Naive thymus-derived CD4-positive, alpha-beta T cell (primary cell): ENCODE measurements around the gene LIMS1. TPM values are rescaled to one million over a fixed set of nuclear protein-coding genes. Genes with fewer than 3 reads are reported as not detected.

Experiments used
- ATAC-seq: fragments of 150-1000 bp; cut with Tn5 transposase; 2 replicates; pipeline ENCODE4 v1.10.0; 2021; ENCODE audit warnings: mild to moderate bottlenecking, moderate library complexity
- CTCF ChIA-PET: fragments of 350-600 bp; sonication (Branson Sonifier 250); formaldehyde crosslinking; loops from one replicate; lab custom pipeline; 2021; ENCODE audit warnings: antibody characterized with exemption; lab: Charles Lee
- POLR2A ChIA-PET: fragments of 350-600 bp; sonication (Branson Sonifier 250); formaldehyde crosslinking; loops from one replicate; lab custom pipeline; 2021; ENCODE audit warnings: antibody characterized with exemption, inconsistent platforms; lab: Charles Lee
- DNase-seq, 9 donors: peaks; one replicate each; pipeline versions ENCODE4 v3.0.0 to v3.0.0-alpha.2; 2020 to 2022; ENCODE audit warnings: mixed read lengths in 1 of 9
- H3K27ac ChIP-seq: one replicate; pipeline ENCODE4 v1.7.0; 2013; ENCODE audit warnings: mild to moderate bottlenecking, low read depth, low read length, moderate library complexity
- H3K27me3 ChIP-seq, 2 donors: one replicate each; pipeline ENCODE4 v1.7.0; 2013; ENCODE audit warnings: low read length in 2 of 2, mild to moderate bottlenecking in 2 of 2, moderate library complexity in 2 of 2; ENCODE audit not compliant: control insufficient read depth in 2 of 2, insufficient read depth in 2 of 2
- H3K36me3 ChIP-seq, 3 experiments: 1 replicate in 2 of 3; 2 replicates in 1 of 3; pipeline ENCODE4 v1.7.0; 2013; ENCODE audit warnings: low read length in 3 of 3, mild to moderate bottlenecking in 3 of 3, moderate library complexity in 1 of 3; ENCODE audit not compliant: insufficient read depth in 3 of 3, control insufficient read depth in 2 of 3
- H3K4me1 ChIP-seq, 2 donors: one replicate each; pipeline ENCODE4 v1.7.0; 2013; ENCODE audit warnings: low read length in 2 of 2, mild to moderate bottlenecking in 2 of 2, moderate library complexity in 1 of 2; ENCODE audit not compliant: control insufficient read depth in 2 of 2, insufficient read depth in 2 of 2
- H3K4me3 ChIP-seq: 2 replicates; pipeline ENCODE4 v1.7.0; 2013; ENCODE audit warnings: mild to moderate bottlenecking, low read length
- H3K9me3 ChIP-seq, 3 experiments: 1 replicate in 2 of 3; 2 replicates in 1 of 3; pipeline ENCODE4 v1.7.0; 2013; ENCODE audit warnings: low read length in 3 of 3; ENCODE audit not compliant: control insufficient read depth in 2 of 3
- H3K27ac Mint-ChIP-seq, 9 donors: one replicate each; pipeline ENCODE4 v1.8.0; 2020 to 2022; ENCODE audit warnings: mixed read lengths in 9 of 9, mild to moderate bottlenecking in 8 of 9, moderate library complexity in 5 of 9, inconsistent platforms in 2 of 9
- H3K27me3 Mint-ChIP-seq, 5 donors: one replicate each; pipeline ENCODE4 v1.8.0; 2021 to 2022; ENCODE audit warnings: mixed read lengths in 5 of 5, mild to moderate bottlenecking in 1 of 5
- H3K36me3 Mint-ChIP-seq, 5 donors: one replicate each; pipeline ENCODE4 v1.8.0; 2020 to 2022; ENCODE audit warnings: mixed read lengths in 5 of 5, mild to moderate bottlenecking in 3 of 5, inconsistent platforms in 1 of 5
- H3K4me1 Mint-ChIP-seq, 7 donors: one replicate each; pipeline ENCODE4 v1.8.0; 2020 to 2022; ENCODE audit warnings: mixed read lengths in 7 of 7, mild to moderate bottlenecking in 3 of 7, inconsistent platforms in 1 of 7
- H3K4me3 Mint-ChIP-seq, 10 donors: one replicate each; pipeline ENCODE4 v1.8.0; 2020 to 2022; ENCODE audit warnings: mild to moderate bottlenecking in 10 of 10, mixed read lengths in 10 of 10, moderate library complexity in 6 of 10, inconsistent platforms in 2 of 10
- H3K9me3 Mint-ChIP-seq, 11 donors: one replicate each; pipeline ENCODE4 v1.8.0; 2020 to 2022; ENCODE audit warnings: mixed read lengths in 11 of 11, mild to moderate bottlenecking in 4 of 11, inconsistent platforms in 1 of 11, moderate library complexity in 1 of 11
- intact Hi-C, 2 donors: fragments of 100-400 bp; cut with micrococcal nuclease; formaldehyde crosslinking; loops; one replicate each; pipeline ENCODE4 v1.15.1; 2023
- polyA plus RNA-seq, 2 donors: library from polyadenylated mRNA; unstranded; fragments of 300-500 nt; fragmentation: Illumina TruSeq; gene quantifications; one replicate each; pipeline ENCODE4 v1.2.3, GENCODE V29; 2021
- total RNA-seq, 6 experiments: library from RNA in 5 of 6; stranded (reverse) in 5 of 6; gene quantifications; 1 replicate in 5 of 6; 2 replicates in 1 of 6; pipeline ENCODE4 v1.2.3 and lab custom pipeline; 2021 to 2026

LIMS1 gene
- total and polyA plus RNA-seq, 7 experiments from 2014 or later, result 25.3 to 75.3 (median 53.5) TPM

DNA sequence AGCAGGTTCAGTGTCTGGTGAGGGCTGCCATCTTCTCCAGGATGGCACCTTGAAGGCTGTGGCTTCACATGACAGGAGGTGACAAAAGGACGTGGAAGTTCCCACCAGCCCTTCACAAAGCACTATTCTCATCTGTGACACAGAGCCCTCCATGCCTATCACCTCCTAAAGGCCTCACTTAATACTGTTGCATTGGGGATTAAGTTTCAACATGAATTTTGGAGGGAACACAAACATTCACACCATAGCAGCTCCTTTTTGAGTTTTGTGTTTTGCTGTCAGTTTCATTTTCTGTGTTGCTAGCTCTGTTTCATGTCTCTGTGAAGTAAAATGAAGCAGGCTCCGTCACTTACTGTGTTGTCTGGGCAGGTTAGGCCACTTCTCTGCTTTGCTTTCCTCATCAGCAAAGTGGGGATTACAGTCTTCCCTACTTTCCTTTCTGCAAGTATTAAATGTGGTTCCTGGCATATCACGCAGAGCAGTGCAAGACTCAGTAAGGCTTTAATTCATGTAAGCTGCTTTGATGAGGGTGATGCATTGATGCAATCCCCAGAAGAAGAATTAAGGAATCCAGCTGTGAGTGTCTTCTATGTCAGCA lies 31.6 kb downstream of the LIMS1 start:
- peaks cover 0 to 4% (median 0%) of the 10 kb centered on the region in 11 donors for H3K9me3 Mint-ChIP-seq
- peaks cover 0 to 11% (median 5%) of the 10 kb centered on the region in 5 donors for H3K36me3 Mint-ChIP-seq
- H3K27ac Mint-ChIP-seq, result peak overlapping the region in 2 of 9 donors; percentile 55 to 69
- no peak overlapping the region for H3K27ac ChIP-seq
- CTCF ChIA-PET, result interaction anchor here (0.6 kb wide), 1 partner anchor 13 kb away, joined by 3 read pairs; no protein-coding TSS in a partner anchor
- H3K27me3 Mint-ChIP-seq, result no peaks in the 10 kb centered on the region
- H3K4me1 Mint-ChIP-seq, result peaks cover 0 to 32% (median 5%) of the 10 kb centered on the region in 7 donors
- DNase-seq, result no peak
- no peaks in the 10 kb centered on the region for H3K36me3 ChIP-seq
- no peaks in the 10 kb centered on the region for H3K9me3 ChIP-seq
- H3K27me3 ChIP-seq, result no peaks in the 10 kb centered on the region
- POLR2A ChIA-PET, result no interaction called here
- peak overlapping the region in 5 of 10 donors; percentile 7 to 69 (median 32) for H3K4me3 Mint-ChIP-seq
- ATAC-seq, result peak; percentile 80
- no peak overlapping the region for H3K4me3 ChIP-seq
- H3K4me1 ChIP-seq, result no peaks in the 10 kb centered on the region
- intact Hi-C loops, result no loop called here

- no peak overlapping the region for H3K27ac Mint-ChIP-seq
- CTCF ChIA-PET, result interaction anchor here (0.6 to 1.4 kb wide), 2 partner anchors 14 to 66 kb away, joined by 3 to 5 read pairs; no protein-coding TSS in a partner anchor
These were observed 36.1 kb downstream of the LIMS1 start for GRCh38 chr2:108570416-108570815.

GRCh38 chr2:108571286-108571685 lies 37.0 kb downstream of the LIMS1 start:
- CTCF ChIA-PET, result interaction anchor here (0.6 to 1.4 kb wide), 2 partner anchors 13 to 65 kb away, joined by 3 to 5 read pairs; no protein-coding TSS in a partner anchor
- no peaks in the 10 kb centered on the region for H3K9me3 ChIP-seq
- H3K9me3 Mint-ChIP-seq, result peaks cover 0 to 1% (median 0%) of the 10 kb centered on the region in 11 donors
- H3K27me3 ChIP-seq, result no peaks in the 10 kb centered on the region
- peaks cover 0 to 7% (median 0%) of the 10 kb centered on the region in 5 donors for H3K36me3 Mint-ChIP-seq
- DNase-seq, result no peak
- no peak overlapping the region for H3K4me3 ChIP-seq
- H3K27ac Mint-ChIP-seq, result no peak overlapping the region
- ATAC-seq, result no peak
- no peak overlapping the region for H3K4me3 Mint-ChIP-seq
- POLR2A ChIA-PET, result interaction anchor here (1.0 kb wide), 1 partner anchor 17 kb away, joined by 3 read pairs; no protein-coding TSS in a partner anchor
- peaks cover 0 to 17% (median 0%) of the 10 kb centered on the region in 7 donors for H3K4me1 Mint-ChIP-seq
- H3K27me3 Mint-ChIP-seq, result no peaks in the 10 kb centered on the region
- H3K27ac ChIP-seq, result no peak overlapping the region
- intact Hi-C loops, result no loop called here
- H3K4me1 ChIP-seq, result no peaks in the 10 kb centered on the region
- no peaks in the 10 kb centered on the region for H3K36me3 ChIP-seq

More at GRCh38 chr2:108570416-108570815, 36.1 kb downstream of the LIMS1 start:
- H3K36me3 ChIP-seq, result no peaks in the 10 kb centered on the region
- no peaks in the 10 kb centered on the region for H3K27me3 ChIP-seq
- H3K4me3 ChIP-seq, result no peak overlapping the region
- no peaks in the 10 kb centered on the region for H3K9me3 ChIP-seq
- ATAC-seq, result no peak
- intact Hi-C loops, result no loop called here
- H3K27me3 Mint-ChIP-seq, result no peaks in the 10 kb centered on the region
- no peaks in the 10 kb centered on the region for H3K4me1 ChIP-seq
- peaks cover 0 to 25% (median 5%) of the 10 kb centered on the region in 7 donors for H3K4me1 Mint-ChIP-seq
- no peak for DNase-seq
- H3K36me3 Mint-ChIP-seq, result peaks cover 0 to 7% (median 0%) of the 10 kb centered on the region in 5 donors
- POLR2A ChIA-PET, result no interaction called here
- H3K9me3 Mint-ChIP-seq, result peaks cover 0 to 1% (median 0%) of the 10 kb centered on the region in 11 donors
- no peak overlapping the region for H3K4me3 Mint-ChIP-seq
- H3K27ac ChIP-seq, result no peak overlapping the region

GRCh38 chr2:108573061-108573460 lies 38.8 kb downstream of the LIMS1 start:
- H3K27me3 Mint-ChIP-seq, result no peaks in the 10 kb centered on the region
- no peaks in the 10 kb centered on the region for H3K4me1 ChIP-seq
- H3K36me3 Mint-ChIP-seq, result peaks cover 0 to 3% (median 0%) of the 10 kb centered on the region in 5 donors
- no peak overlapping the region for H3K27ac ChIP-seq
- POLR2A ChIA-PET, result no interaction called here
- H3K4me3 Mint-ChIP-seq, result no peak overlapping the region
- no peak overlapping the region for H3K27ac Mint-ChIP-seq
- intact Hi-C loops, result no loop called here
- H3K9me3 Mint-ChIP-seq, result peaks cover 0 to 1% (median 0%) of the 10 kb centered on the region in 11 donors
- H3K4me1 Mint-ChIP-seq, result peaks cover 0 to 14% (median 4%) of the 10 kb centered on the region in 7 donors
- DNase-seq, result no peak
- no peaks in the 10 kb centered on the region for H3K9me3 ChIP-seq
- no peaks in the 10 kb centered on the region for H3K36me3 ChIP-seq
- H3K27me3 ChIP-seq, result no peaks in the 10 kb centered on the region
- no peak for ATAC-seq
- CTCF ChIA-PET, result no interaction called here
- no peak overlapping the region for H3K4me3 ChIP-seq

DNA sequence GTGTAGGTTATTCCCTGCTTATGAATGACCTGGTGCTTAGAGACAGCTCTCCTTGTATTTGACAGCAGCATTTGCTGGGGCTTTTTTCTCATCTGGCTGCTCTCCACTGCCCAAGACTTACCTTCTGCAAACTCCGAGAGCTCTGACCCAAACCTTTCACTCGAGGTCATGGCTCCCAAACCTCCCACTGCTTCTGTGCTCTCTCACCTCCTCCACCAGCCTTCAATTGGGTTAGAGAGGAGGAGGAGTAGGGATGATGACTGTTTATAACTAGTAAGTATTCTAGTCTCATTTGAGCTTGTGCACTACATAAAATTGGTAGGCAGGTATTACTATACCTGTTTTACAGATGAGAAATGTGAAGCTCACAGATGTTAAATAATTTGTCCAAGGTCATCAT lies 40.1 kb downstream of the LIMS1 start:
- DNase-seq (no peak), ATAC-seq (no peak)
- H3K27ac Mint-ChIP-seq, result no peak overlapping the region
- H3K4me3 Mint-ChIP-seq, result no peak overlapping the region
- ChIA-PET POLR2A (no interaction called here), CTCF (interaction anchor here (1.1 kb wide), 1 partner anchor 10 kb away, joined by 6 read pairs; no protein-coding TSS in a partner anchor)
- H3K9me3 ChIP-seq, result no peaks in the 10 kb centered on the region
- H3K27ac ChIP-seq, result no peak overlapping the region
- peaks cover 0 to 14% (median 4%) of the 10 kb centered on the region in 7 donors for H3K4me1 Mint-ChIP-seq
- H3K36me3 Mint-ChIP-seq, result no peaks in the 10 kb centered on the region
- H3K4me1 ChIP-seq, result no peaks in the 10 kb centered on the region
- no peak overlapping the region for H3K4me3 ChIP-seq
- H3K27me3 Mint-ChIP-seq, result no peaks in the 10 kb centered on the region
- H3K9me3 Mint-ChIP-seq, result peaks cover 0 to 1% (median 0%) of the 10 kb centered on the region in 11 donors
- H3K36me3 ChIP-seq, result no peaks in the 10 kb centered on the region
- intact Hi-C loops, result no loop called here
- no peaks in the 10 kb centered on the region for H3K27me3 ChIP-seq

DNA sequence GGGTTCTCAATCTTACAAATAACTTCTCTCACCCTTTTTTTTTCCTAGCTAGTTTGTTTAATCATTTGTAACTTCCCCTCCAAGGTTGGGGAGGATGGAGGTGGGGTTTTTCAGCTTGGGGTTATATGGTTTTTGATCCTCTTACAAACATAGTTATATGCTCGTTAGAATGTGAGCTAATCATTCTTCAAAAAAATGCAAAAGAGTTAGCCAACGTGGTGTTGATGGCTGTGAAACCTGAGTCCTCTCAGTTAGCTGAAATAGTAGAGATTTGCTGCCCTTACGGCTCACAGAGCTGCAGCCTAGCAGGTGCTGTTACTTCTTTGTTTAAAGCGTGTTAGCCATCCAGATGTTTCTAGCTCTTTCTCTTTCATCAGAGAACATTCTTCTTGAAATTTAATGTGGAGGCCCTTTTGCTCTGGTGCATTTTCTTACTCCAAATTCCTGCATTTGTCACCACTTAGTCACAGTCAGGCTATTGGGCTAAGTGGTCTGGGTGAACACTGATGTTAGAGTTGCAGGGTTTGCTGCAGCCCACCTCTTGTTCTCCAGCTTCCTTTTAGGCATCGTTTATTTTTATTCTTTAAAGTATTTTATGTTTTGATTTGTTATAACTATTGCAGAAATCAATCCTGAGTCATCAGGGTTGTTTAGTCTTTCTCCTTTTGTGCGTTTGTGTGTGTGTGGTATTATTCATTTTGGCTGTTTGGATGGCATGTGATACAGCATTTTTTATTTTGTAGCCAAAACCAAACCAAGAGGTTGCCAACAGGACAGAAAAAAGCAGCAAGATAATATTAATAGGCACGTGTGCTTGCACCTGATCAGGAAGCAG lies 41.1 kb downstream of the LIMS1 start:
- Histone ChIP-seq H3K9me3 (no peaks in the 10 kb centered on the region), H3K4me1 (no peaks in the 10 kb centered on the region), H3K4me3 (no peak overlapping the region), H3K27me3 (no peaks in the 10 kb centered on the region), H3K27ac (no peak overlapping the region), H3K36me3 (no peaks in the 10 kb centered on the region)
- no peaks in the 10 kb centered on the region for H3K9me3 Mint-ChIP-seq
- H3K4me1 Mint-ChIP-seq, result peaks cover 0 to 20% (median 7%) of the 10 kb centered on the region in 7 donors
- H3K27ac Mint-ChIP-seq, result no peak overlapping the region
- no peaks in the 10 kb centered on the region for H3K36me3 Mint-ChIP-seq
- H3K4me3 Mint-ChIP-seq, result no peak overlapping the region
- no peak for DNase-seq
- intact Hi-C loops, result no loop called here
- CTCF ChIA-PET, result interaction anchor here (1.7 kb wide), 1 partner anchor 9 kb away, joined by 7 read pairs; no protein-coding TSS in a partner anchor
- POLR2A ChIA-PET, result no interaction called here
- H3K27me3 Mint-ChIP-seq, result no peaks in the 10 kb centered on the region
- no peak for ATAC-seq
